ENCODE data around the gene MARK3. TPM values are rescaled to one million over a fixed set of nuclear protein-coding genes. Genes with fewer than 3 reads are reported as not detected.

Gene MARK3
- total and polyA plus RNA-seq, 2 of the 13 experiments (the other 11 are each of a cell fraction or from before 2014, with no cell fraction given) = 47.7 to 56.6 TPM

GRCh38 chr14:103392572-103392971, 7.4 kb downstream of the MARK3 start:
- intact Hi-C loops (cut with micrococcal nuclease; ENCODE audit: unreplicated experiment) (no loop called here), in situ Hi-C loops (cut with HindIII; ENCODE audit: extremely low pct_ligation_motif_present, low pct_unique_long_range_greater_than_20kb) (no loop called here)
- TF ChIP-seq RELA (CRISPR knock-in tag; IDR thresholded peaks at IDR 0.05) (no peak), ZSCAN22 (CRISPR knock-in tag; IDR thresholded peaks at IDR 0.05) (no peak), ZNF552 (CRISPR knock-in tag; IDR thresholded peaks at IDR 0.05; ENCODE audit: borderline replicate concordance) (no peak), SATB2 (CRISPR knock-in tag; IDR thresholded peaks at IDR 0.05) (no peak), ZNF558 (CRISPR knock-in tag; IDR thresholded peaks at IDR 0.05; ENCODE audit: borderline replicate concordance) (no peak), ZNF749 (CRISPR knock-in tag; IDR thresholded peaks at IDR 0.05; ENCODE audit: borderline replicate concordance) (no peak), ZNF234 (CRISPR knock-in tag; conservative IDR thresholded peaks at IDR 0.05) (no peak), RFX3 (CRISPR knock-in tag; IDR thresholded peaks at IDR 0.05) (no peak)
- H3K4me1 ChIP-seq (ENCODE audit: insufficient read depth, low read length) = peaks cover 60% of the 10 kb centered on the region
- H2AFZ ChIP-seq (ENCODE audit: low read length) = no peak overlapping the region
- ChIA-PET POLR2A (no interaction called here), CTCF (ENCODE audit: low intra/inter-chr PET ratio, low total read pairs) (no interaction called here)
- no peaks in the 10 kb centered on the region for H3K9me3 ChIP-seq (ENCODE audit: low read length)
- BruUV-seq (replicated peaks) = no TSS peak
- H3K79me2 ChIP-seq (ENCODE audit: insufficient read depth, low read length) = peaks cover 87% of the 10 kb centered on the region
- ATAC-seq = no peak
- 97% methylated on average over 8 of the region's 8 CpGs for WGBS (ENCODE audit: low lambda C conversion rate)
- no peak overlapping the region for H3K4me2 ChIP-seq (ENCODE audit: low read depth, low read length)
- FAIRE-seq = no peak
- no peak for DNase-seq (ENCODE audit: low spot score)
- no peak overlapping the region for H3K4me3 ChIP-seq (replicated peaks in 1 of 3; ENCODE audit: insufficient read depth in 1 of 3, low read depth in 2 of 3, low read length in 3 of 3)
- H3K9ac ChIP-seq (ENCODE audit: insufficient read depth, low read depth, low read length) = no peak overlapping the region
- no peak overlapping the region for H3K27ac ChIP-seq (ENCODE audit: extremely low read length, insufficient read depth, low read length)
- H3K36me3 ChIP-seq (replicated peaks in 1 of 2; ENCODE audit: control insufficient read depth in 1 of 2, insufficient read depth in 2 of 2, low read length in 2 of 2) = peaks cover 0 to 4% of the 10 kb centered on the region in 2 experiments; a peak in 1 of 5 replicates
- H4K20me1 ChIP-seq (ENCODE audit: insufficient read depth, low read length) = peaks cover 64% of the 10 kb centered on the region
- H3K27me3 ChIP-seq (ENCODE audit: control insufficient read depth in 1 of 2, insufficient read depth in 2 of 2, low read length in 2 of 2) = no peaks in the 10 kb centered on the region

GRCh38 chr14:103393070-103393469, 7.9 kb downstream of the MARK3 start:
- H3K4me1 ChIP-seq (ENCODE audit: insufficient read depth, low read length) = peaks cover 55% of the 10 kb centered on the region
- no peak for ATAC-seq
- in situ Hi-C loops (cut with HindIII; ENCODE audit: extremely low pct_ligation_motif_present, low pct_unique_long_range_greater_than_20kb) = no loop called here
- peaks cover 87% of the 10 kb centered on the region for H3K79me2 ChIP-seq (ENCODE audit: insufficient read depth, low read length)
- intact Hi-C loops (cut with micrococcal nuclease; ENCODE audit: unreplicated experiment) = no loop called here
- POLR2A ChIA-PET = no interaction called here
- FAIRE-seq = no peak
- CTCF ChIA-PET (ENCODE audit: low intra/inter-chr PET ratio, low total read pairs) = no interaction called here
- H3K36me3 ChIP-seq (replicated peaks in 1 of 2; ENCODE audit: control insufficient read depth in 1 of 2, insufficient read depth in 2 of 2, low read length in 2 of 2) = peaks cover 0 to 4% of the 10 kb centered on the region in 2 experiments; a peak in 1 of 5 replicates
- no peaks in the 10 kb centered on the region for H3K9me3 ChIP-seq (ENCODE audit: low read length)
- H3K27me3 ChIP-seq (ENCODE audit: control insufficient read depth in 1 of 2, insufficient read depth in 2 of 2, low read length in 2 of 2) = no peaks in the 10 kb centered on the region
- no TSS peak for BruUV-seq (replicated peaks)
- no peak overlapping the region for H3K4me2 ChIP-seq (ENCODE audit: low read depth, low read length)
- H3K4me3 ChIP-seq (replicated peaks in 1 of 3; ENCODE audit: insufficient read depth in 1 of 3, low read depth in 2 of 3, low read length in 3 of 3) = no peak overlapping the region
- peaks cover 65% of the 10 kb centered on the region for H4K20me1 ChIP-seq (ENCODE audit: insufficient read depth, low read length)
- WGBS (ENCODE audit: low lambda C conversion rate) = 88% methylated on average over 6 of the region's 6 CpGs
- no peak overlapping the region for H3K27ac ChIP-seq (ENCODE audit: extremely low read length, insufficient read depth, low read length)
- no peak overlapping the region for H2AFZ ChIP-seq (ENCODE audit: low read length)
- H3K9ac ChIP-seq (ENCODE audit: insufficient read depth, low read depth, low read length) = no peak overlapping the region
- no peak for DNase-seq (ENCODE audit: low spot score)
- TF ChIP-seq PCBP1 (IDR thresholded peaks at IDR 0.05; ENCODE audit: borderline replicate concordance, low read depth, low read length) = no peak
- no peak for TF ChIP-seq SATB2 (CRISPR knock-in tag; IDR thresholded peaks at IDR 0.05)
- TF ChIP-seq THAP11 (CRISPR knock-in tag; IDR thresholded peaks at IDR 0.05) = no peak
- no peak for TF ChIP-seq ZNF121 (CRISPR knock-in tag; IDR thresholded peaks at IDR 0.05)
- TF ChIP-seq ZNF331 (CRISPR knock-in tag; IDR thresholded peaks at IDR 0.05) = no peak
- TF ChIP-seq, protein P1, sequence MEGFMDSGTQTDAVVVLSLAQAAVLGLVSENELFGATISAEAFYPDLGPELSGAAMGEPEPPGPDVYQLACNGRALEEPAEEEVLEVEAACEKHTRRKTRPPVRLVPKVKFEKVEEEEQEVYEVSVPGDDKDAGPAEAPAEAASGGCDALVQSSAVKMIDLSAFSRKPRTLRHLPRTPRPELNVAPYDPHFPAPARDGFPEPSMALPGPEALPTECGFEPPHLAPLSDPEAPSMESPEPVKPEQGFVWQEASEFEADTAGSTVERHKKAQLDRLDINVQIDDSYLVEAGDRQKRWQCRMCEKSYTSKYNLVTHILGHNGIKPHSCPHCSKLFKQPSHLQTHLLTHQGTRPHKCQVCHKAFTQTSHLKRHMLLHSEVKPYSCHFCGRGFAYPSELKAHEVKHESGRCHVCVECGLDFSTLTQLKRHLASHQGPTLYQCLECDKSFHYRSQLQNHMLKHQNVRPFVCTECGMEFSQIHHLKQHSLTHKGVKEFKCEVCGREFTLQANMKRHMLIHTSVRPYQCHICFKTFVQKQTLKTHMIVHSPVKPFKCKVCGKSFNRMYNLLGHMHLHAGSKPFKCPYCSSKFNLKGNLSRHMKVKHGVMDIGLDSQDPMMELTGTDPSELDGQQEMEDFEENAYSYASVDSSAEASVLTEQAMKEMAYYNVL (CRISPR knock-in tag; IDR thresholded peaks at IDR 0.05; ENCODE audit: borderline replicate concordance) = no peak
- TF ChIP-seq CERS6 (CRISPR knock-in tag; IDR thresholded peaks at IDR 0.05) = no peak
- TF ChIP-seq IRF9 (CRISPR knock-in tag; IDR thresholded peaks at IDR 0.05; ENCODE audit: borderline replicate concordance) = no peak
